Thymus (tissue), 11 donors: Measurements from ENCODE around the gene HOXA3. TPM values are rescaled to one million over a fixed set of nuclear protein-coding genes. Genes with fewer than 3 reads are reported as not detected.

Source experiments
- DNase-seq, 9 donors: peaks; one replicate each; pipeline ENCODE4 v3.0.0-alpha.2; 2013; ENCODE audit warnings: low spot score in 9 of 9, low read depth in 6 of 9, missing footprints in 1 of 9
- H3K27ac ChIP-seq, 2 donors: one replicate each; pipeline ENCODE4 v1.5.1; 2013; ENCODE audit warnings: control low read depth in 1 of 2, low read depth in 1 of 2, low read length in 1 of 2, mild to moderate bottlenecking in 1 of 2, moderate library complexity in 1 of 2
- H3K27me3 ChIP-seq, 2 donors: one replicate each; pipeline ENCODE4 v1.5.1; 2013; ENCODE audit warnings: low read length in 1 of 2; ENCODE audit not compliant: control insufficient read depth in 2 of 2, insufficient read depth in 1 of 2
- H3K36me3 ChIP-seq, 2 donors: one replicate each; pipeline ENCODE4 v1.5.1; 2013; ENCODE audit warnings: low read length in 1 of 2, mild to moderate bottlenecking in 1 of 2, moderate library complexity in 1 of 2; ENCODE audit not compliant: control insufficient read depth in 2 of 2, insufficient read depth in 2 of 2
- H3K4me1 ChIP-seq, 2 donors: one replicate each; pipeline ENCODE4 v1.5.1; 2013; ENCODE audit warnings: low read length in 2 of 2; ENCODE audit not compliant: control insufficient read depth in 2 of 2, insufficient read depth in 2 of 2
- H3K4me3 ChIP-seq, 2 donors: one replicate each; pipeline ENCODE4 v1.5.1; 2013; ENCODE audit warnings: low read length in 2 of 2, control low read depth in 1 of 2, mild to moderate bottlenecking in 1 of 2
- H3K9me3 ChIP-seq, 2 donors: one replicate each; pipeline ENCODE4 v1.5.1; 2013; ENCODE audit warnings: low read length in 1 of 2, mild to moderate bottlenecking in 1 of 2; ENCODE audit not compliant: control insufficient read depth in 2 of 2, insufficient read depth in 1 of 2
- WGBS: extraction: QIAGEN DNeasy Blood & Tissue Kit; methylation state at CpG from one replicate; pipeline ENCODE4 v1.1.7; 2013; 5-methylcytosine and 5-hydroxymethylcytosine counted together
- polyA plus RNA-seq: library from polyadenylated mRNA; stranded (reverse); fragments of 200-250 nt; gene quantifications from one replicate; pipeline ENCODE4 v1.2.3, GENCODE V29; 2013
- total RNA-seq: library from RNA; stranded (reverse); fragments of 120-200 nt; gene quantifications from one replicate; pipeline ENCODE4 v1.2.4, GENCODE V29; 2013
- donor health status: healthy.

HOXA3 gene
- total and polyA plus RNA-seq, 2 donors = 0.80 to 5.5 TPM

DNA sequence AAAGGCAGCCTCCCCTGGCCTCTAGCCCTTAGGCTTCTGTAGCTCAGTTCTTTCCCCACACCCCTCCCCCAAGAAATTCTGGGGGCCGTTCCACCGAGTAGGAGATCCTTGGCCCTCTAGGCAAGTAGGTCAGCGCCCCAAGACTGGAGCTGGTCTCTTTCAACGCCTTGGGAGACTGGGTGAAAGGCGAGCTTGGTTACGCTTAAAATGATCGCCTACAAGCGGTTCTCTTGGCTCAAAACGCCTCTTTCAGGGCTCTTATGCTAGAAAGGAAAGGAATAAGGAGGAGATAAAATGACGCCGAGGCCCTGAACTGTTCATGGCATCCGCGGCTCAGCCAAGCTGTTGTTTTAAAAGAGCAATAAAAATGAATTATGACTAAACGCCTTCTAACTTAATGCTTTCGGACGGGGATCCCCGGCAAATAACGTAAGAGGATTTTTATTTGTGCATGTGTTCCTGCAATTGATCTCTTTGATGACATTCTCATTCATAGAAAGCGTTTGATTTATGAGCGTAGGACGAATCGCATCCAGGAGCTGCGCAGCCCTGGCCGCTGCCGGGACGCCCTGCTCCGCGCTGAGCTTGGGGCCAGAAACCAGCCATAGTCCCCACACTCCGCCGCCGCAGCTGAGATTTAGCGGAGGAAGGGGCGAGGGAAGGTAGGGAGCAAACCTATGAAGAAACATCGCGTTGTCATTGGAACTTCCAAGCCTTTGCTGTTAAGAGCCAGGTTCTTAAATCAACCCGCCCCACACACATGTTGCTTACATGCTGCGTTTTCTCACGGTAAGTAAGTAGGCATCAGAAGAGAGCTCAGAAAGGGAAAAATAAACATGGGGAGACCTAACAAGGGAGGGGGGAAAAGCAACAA, 53.6 kb downstream of the HOXA3 start:
- H3K4me1 ChIP-seq = peaks cover 13 to 30% of the 10 kb centered on the region in 2 donors
- no peak for DNase-seq
- peaks cover 82 to 100% of the 10 kb centered on the region in 2 donors for H3K27me3 ChIP-seq
- H3K27ac ChIP-seq = peak overlapping the region; percentile 61 to 64
- H3K36me3 ChIP-seq = peaks cover 0 to 2% of the 10 kb centered on the region in 2 donors
- H3K4me3 ChIP-seq = peak overlapping the region; percentile 5 to 28
- WGBS = 22% methylated on average over 38 of the region's 38 CpGs
- peaks cover 0 to 4% of the 10 kb centered on the region in 2 donors for H3K9me3 ChIP-seq

DNA sequence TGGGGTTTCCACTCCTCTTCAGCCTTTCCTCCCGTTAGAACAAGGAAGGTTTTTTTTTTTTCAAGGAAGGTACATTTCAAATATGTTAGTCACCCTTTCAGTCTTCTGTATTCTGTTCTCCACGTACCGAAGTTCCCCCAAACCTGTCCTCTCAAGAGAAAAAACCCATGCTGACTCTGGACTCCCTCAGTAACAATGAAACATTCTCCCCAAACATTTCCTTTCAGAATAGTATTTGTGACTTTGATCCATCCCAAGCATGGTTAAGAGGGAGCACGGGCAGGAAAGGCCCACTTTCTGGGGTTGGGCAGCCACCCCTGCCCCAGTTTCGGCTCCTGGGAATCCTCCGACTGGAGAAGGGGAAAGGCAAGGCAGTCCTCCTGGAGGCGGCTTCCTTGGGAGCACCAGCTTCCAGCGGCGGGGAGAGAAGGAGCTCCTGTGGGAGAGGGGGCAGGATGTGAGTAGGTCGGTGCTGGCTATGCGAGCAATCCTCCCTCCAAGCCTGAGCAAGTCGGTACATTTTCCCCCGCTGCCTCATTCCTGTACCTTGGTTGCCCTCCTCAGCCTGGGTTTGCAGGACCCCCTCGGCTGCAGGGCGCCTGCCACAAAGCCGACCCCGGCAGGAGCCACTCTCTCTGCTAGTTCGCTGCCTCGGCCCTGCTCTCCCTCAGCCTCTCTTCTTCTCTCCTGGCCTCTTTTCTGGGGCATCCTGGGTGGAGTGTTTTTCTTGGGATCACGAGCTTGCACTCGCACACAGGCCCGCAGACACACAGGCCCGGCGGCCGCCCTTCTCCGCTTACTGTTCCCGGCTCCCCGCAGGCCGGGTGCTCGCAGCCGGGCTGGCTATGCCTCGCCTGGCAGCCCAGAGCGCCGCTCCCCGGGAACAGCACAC, 54.5 kb downstream of the HOXA3 start:
- Histone ChIP-seq H3K4me1 (peaks cover 13 to 30% of the 10 kb centered on the region in 2 donors), H3K27me3 (peaks cover 86 to 100% of the 10 kb centered on the region in 2 donors), H3K9me3 (no peaks in the 10 kb centered on the region), H3K36me3 (peaks cover 0 to 2% of the 10 kb centered on the region in 2 donors), H3K27ac (peak overlapping the region; percentile 61 to 64), H3K4me3 (peak overlapping the region; percentile 5 to 66)
- 21% methylated on average over 35 of the region's 35 CpGs for WGBS
- no peak for DNase-seq

GRCh38 chr7:27096768-27097514, 55.4 kb downstream of the HOXA3 start:
- peaks cover 87 to 100% of the 10 kb centered on the region in 2 donors for H3K27me3 ChIP-seq
- peaks cover 0 to 2% of the 10 kb centered on the region in 2 donors for H3K36me3 ChIP-seq
- peak overlapping the region; percentile 65 to 66 for H3K4me3 ChIP-seq
- peak overlapping the region in 1 of 2 donors; percentile 41 for H3K27ac ChIP-seq
- H3K4me1 ChIP-seq = peaks cover 13 to 30% of the 10 kb centered on the region in 2 donors
- 2% methylated on average over 41 of the region's 41 CpGs for WGBS
- DNase-seq = no peak
- H3K9me3 ChIP-seq = no peaks in the 10 kb centered on the region

- peak; percentile 41 to 87 (median 64) for DNase-seq
- peak within 1 kb of the TSS; percentile 65 to 66 for H3K4me3 ChIP-seq
- peaks cover 0 to 2% of the 10 kb centered on the region in 2 donors for H3K36me3 ChIP-seq
- no peaks in the 10 kb centered on the region for H3K9me3 ChIP-seq
- peaks cover 13 to 30% of the 10 kb centered on the region in 2 donors for H3K4me1 ChIP-seq
- peaks cover 87 to 100% of the 10 kb centered on the region in 2 donors for H3K27me3 ChIP-seq
- WGBS = under 1% methylated on average over 68 of the region's 68 CpGs
- peak within 1 kb of the TSS; percentile 41 to 60 for H3K27ac ChIP-seq
These were observed 56.3 kb downstream of the HOXA3 start, which contains the start of gene HOXA1 for GRCh38 chr7:27095897-27096767. Gene HOXA1, minus strand, starts transcription at chr7:27096000. Its CDS starts 88 bp downstream, at chr7:27095912.

GRCh38 chr7:27095050-27095896, 57.1 kb downstream of the HOXA3 start:
- Histone ChIP-seq H3K27ac (no peak overlapping the region), H3K9me3 (no peaks in the 10 kb centered on the region), H3K4me3 (peak overlapping the region; percentile 65 to 66), H3K27me3 (peaks cover 88 to 100% of the 10 kb centered on the region in 2 donors), H3K4me1 (peaks cover 13 to 30% of the 10 kb centered on the region in 2 donors), H3K36me3 (no peaks in the 10 kb centered on the region)
- DNase-seq = no peak
- 7% methylated on average over 33 of the region's 33 CpGs for WGBS

- H3K4me3 ChIP-seq = no peak overlapping the region
- H3K27ac ChIP-seq = no peak overlapping the region
These were observed 57.9 kb downstream of the HOXA3 start for GRCh38 chr7:27094304-27095049.

More at GRCh38 chr7:27094304-27095049, 57.9 kb downstream of the HOXA3 start:
- Histone ChIP-seq H3K36me3 (no peaks in the 10 kb centered on the region), H3K9me3 (no peaks in the 10 kb centered on the region), H3K27me3 (peaks cover 89 to 100% of the 10 kb centered on the region in 2 donors), H3K4me1 (peaks cover 13 to 30% of the 10 kb centered on the region in 2 donors)
- no peak for DNase-seq
- 28% methylated on average over 29 of the region's 29 CpGs for WGBS
